Prostate gland (tissue), 2 donors: Measurements from ENCODE around the gene IGFBP7. TPM values are rescaled to one million over a fixed set of nuclear protein-coding genes. Genes with fewer than 3 reads are reported as not detected.

Experiments
- DNase-seq: peaks from one replicate; pipeline ENCODE4 v3.0.0-alpha.2; 2019; ENCODE audit warnings: low spot score
- H3K27ac ChIP-seq, 2 donors: fragments of 200-600 bp; sonication (generic); 2 replicates each; pipeline ENCODE4 v1.5.1; 2017 to 2019
- H3K27me3 ChIP-seq: fragments of 200-600 bp; sonication (generic); replicated peaks from 2 replicates; pipeline ENCODE4 v1.5.1; 2019; ENCODE audit not compliant: insufficient read depth
- H3K36me3 ChIP-seq, 2 donors: fragments of 200-600 bp; sonication (generic); 1 replicate in 1 of 2; 2 replicates in 1 of 2; pipeline versions ENCODE4 v1.5.1 to v1.8.1; 2017 to 2019
- H3K4me1 ChIP-seq: fragments of 200-600 bp; sonication (generic); replicated peaks from 2 replicates; pipeline ENCODE4 v1.5.1; 2019
- H3K4me3 ChIP-seq, 2 donors: fragments of 200-600 bp; sonication (generic); 2 replicates each; pipeline ENCODE4 v1.5.1; 2017 to 2019
- H3K9me3 ChIP-seq: fragments of 200-600 bp; sonication (generic); 2 replicates; pipeline ENCODE4 v1.5.1; 2017
- CTCF ChIP-seq, 4 experiments: fragments of 200-600 bp in 2 of 4; fragments of 450-650 bp in 2 of 4; sonication (generic) in 2 of 4; IDR thresholded peaks; 1 replicate in 3 of 4; 2 replicates in 1 of 4; pipeline ENCODE4 v1.5.1; 2016 to 2019; ENCODE audit warnings: antibody characterized with exemption in 4 of 4, mild to moderate bottlenecking in 2 of 4, moderate library complexity in 2 of 4
- POLR2A ChIP-seq: fragments of 450-650 bp; IDR thresholded peaks from one replicate; pipeline ENCODE4 v1.6.1; 2016; ENCODE audit warnings: antibody characterized with exemption, mild to moderate bottlenecking
- POLR2AphosphoS5 ChIP-seq: sonication (generic); formaldehyde crosslinking; IDR thresholded peaks from one replicate; pipeline ENCODE4 v1.6.1; 2017; ENCODE audit warnings: antibody characterized with exemption
- WGBS: methylation state at CpG from one replicate; pipeline ENCODE4 v1.1.5; 2018; 5-methylcytosine and 5-hydroxymethylcytosine counted together
- intact Hi-C: fragments of 100-400 bp; cut with DNase I; formaldehyde crosslinking; loops from one replicate; pipeline ENCODE4 v1.14.2; 2022
- total RNA-seq, 2 donors: library from RNA; depleted of rRNA; stranded (reverse); fragments of >200 nt; gene quantifications; one replicate each; pipeline ENCODE4 v1.1.0, GENCODE V29; 2016

IGFBP7 gene
- total RNA-seq, 2 donors from 2014 or later, result 322 to 1,366 TPM

GRCh38 chr4:57151481-57151880 is 41.3 kb upstream of the IGFBP7 start:
- H3K9me3 ChIP-seq, result no peaks in the 10 kb centered on the region
- intact Hi-C loops, result no loop called here
- no peak overlapping the region for H3K27ac ChIP-seq
- H3K4me3 ChIP-seq, result no peak overlapping the region
- H3K36me3 ChIP-seq, result no peaks in the 10 kb centered on the region
- 82% methylated on average over 8 of the region's 8 CpGs for WGBS
- no peaks in the 10 kb centered on the region for H3K27me3 ChIP-seq
- TF ChIP-seq POLR2AphosphoS5 (no peak), CTCF (IDR thresholded peaks at IDR 0.05) (no peak), POLR2A (no peak)
- DNase-seq, result no peak
- no peaks in the 10 kb centered on the region for H3K4me1 ChIP-seq

GRCh38 chr4:57149833-57150232 is 39.6 kb upstream of the IGFBP7 start:
- Histone ChIP-seq H3K36me3 (no peaks in the 10 kb centered on the region), H3K4me3 (no peak overlapping the region), H3K9me3 (no peaks in the 10 kb centered on the region), H3K27ac (no peak overlapping the region), H3K27me3 (no peaks in the 10 kb centered on the region), H3K4me1 (no peaks in the 10 kb centered on the region)
- no peak for TF ChIP-seq POLR2AphosphoS5
- no peak for TF ChIP-seq POLR2A
- TF ChIP-seq CTCF (IDR thresholded peaks at IDR 0.05), result no peak
- 50% methylated on average over 2 of the region's 2 CpGs for WGBS
- intact Hi-C loops, result no loop called here
- no peak for DNase-seq

GRCh38 chr4:57148831-57149505 is 38.8 kb upstream of the IGFBP7 start:
- no peaks in the 10 kb centered on the region for H3K4me1 ChIP-seq
- no peak for DNase-seq
- intact Hi-C loops, result no loop called here
- no peak overlapping the region for H3K27ac ChIP-seq
- no peaks in the 10 kb centered on the region for H3K27me3 ChIP-seq
- no peaks in the 10 kb centered on the region for H3K36me3 ChIP-seq
- H3K9me3 ChIP-seq, result no peaks in the 10 kb centered on the region
- H3K4me3 ChIP-seq, result no peak overlapping the region
- TF ChIP-seq CTCF (IDR thresholded peaks at IDR 0.05), result no peak
- no peak for TF ChIP-seq POLR2A
- TF ChIP-seq POLR2AphosphoS5, result no peak
- 40% methylated on average over 1 of the region's 1 CpG for WGBS

- intact Hi-C loops, result no loop called here
- 100% methylated on average over 1 of the region's 1 CpG for WGBS
- no peaks in the 10 kb centered on the region for H3K9me3 ChIP-seq
- no peak overlapping the region for H3K4me3 ChIP-seq
- no peak overlapping the region for H3K27ac ChIP-seq
- H3K36me3 ChIP-seq, result no peaks in the 10 kb centered on the region
- no peaks in the 10 kb centered on the region for H3K4me1 ChIP-seq
- no peak for TF ChIP-seq POLR2A
- no peak for TF ChIP-seq POLR2AphosphoS5
- no peak for TF ChIP-seq CTCF (IDR thresholded peaks at IDR 0.05)
- no peaks in the 10 kb centered on the region for H3K27me3 ChIP-seq
- DNase-seq, result no peak
These were observed 38.0 kb upstream of the IGFBP7 start for GRCh38 chr4:57148177-57148576.

GRCh38 chr4:57147335-57148060 is 37.3 kb upstream of the IGFBP7 start:
- WGBS, result 79% methylated on average over 9 of the region's 9 CpGs
- Histone ChIP-seq H3K36me3 (no peaks in the 10 kb centered on the region), H3K27me3 (no peaks in the 10 kb centered on the region), H3K27ac (no peak overlapping the region), H3K4me1 (no peaks in the 10 kb centered on the region), H3K9me3 (no peaks in the 10 kb centered on the region), H3K4me3 (no peak overlapping the region)
- TF ChIP-seq POLR2A (no peak), CTCF (IDR thresholded peaks at IDR 0.05) (no peak), POLR2AphosphoS5 (no peak)
- intact Hi-C loops, result no loop called here
- no peak for DNase-seq
